Body of pancreas (tissue), 4 donors: ENCODE measurements around the gene TNS3. TPM values are rescaled to one million over a fixed set of nuclear protein-coding genes. Genes with fewer than 3 reads are reported as not detected.

Source experiments
- ATAC-seq: fragments of 150-250 bp; one replicate; pipeline ENCODE4 v1.9.1; 2016
- DNase-seq, 4 donors: peaks; one replicate each; pipeline ENCODE4 v3.0.0-alpha.2; 2019
- H3K27ac ChIP-seq, 4 donors: fragments of 200-600 bp; sonication (generic); 1 replicate in 3 of 4; 2 replicates in 1 of 4; pipeline versions ENCODE4 v1.5.1 to v1.6.1; 2016 to 2019; ENCODE audit warnings: mild to moderate bottlenecking in 1 of 4, mixed read lengths in 1 of 4, moderate library complexity in 1 of 4
- H3K27me3 ChIP-seq, 2 donors: fragments of 200-600 bp; sonication (generic); one replicate each; pipeline ENCODE4 v1.6.0; 2016; ENCODE audit warnings: mild to moderate bottlenecking in 1 of 2
- H3K36me3 ChIP-seq, 2 donors: fragments of 200-600 bp; sonication (generic); replicated peaks in 1 of 2; 2 replicates each; pipeline ENCODE4 v1.5.1; 2016; ENCODE audit warnings: low read depth in 2 of 2; ENCODE audit not compliant: insufficient read depth in 1 of 2
- H3K4me1 ChIP-seq: fragments of 200-600 bp; sonication (generic); one replicate; pipeline ENCODE4 v1.6.0; 2016
- H3K4me3 ChIP-seq, 2 donors: fragments of 200-600 bp; sonication (generic); 1 replicate in 1 of 2; 2 replicates in 1 of 2; pipeline ENCODE4 v1.5.1; 2016 to 2019
- H3K9me3 ChIP-seq, 3 donors: fragments of 200-600 bp; sonication (generic); 1 replicate in 2 of 3; 2 replicates in 1 of 3; pipeline ENCODE4 v1.5.1; 2016
- POLR2A ChIP-seq, 3 donors: fragments of 450-650 bp; IDR thresholded peaks; one replicate each; pipeline ENCODE4 v1.6.1; 2016; ENCODE audit warnings: antibody characterized with exemption in 3 of 3, mild to moderate bottlenecking in 2 of 3
- WGBS, 2 donors: methylation state at CpG; one replicate each; pipeline ENCODE4 v1.1.5; 2017; 5-methylcytosine and 5-hydroxymethylcytosine counted together
- intact Hi-C: fragments of 100-400 bp; cut with DNase I; formaldehyde crosslinking; loops from one replicate; pipeline ENCODE4 v1.15.1; 2023
- total RNA-seq, 2 donors: library from RNA; depleted of rRNA; stranded (reverse); fragments of >200 nt; gene quantifications; one replicate each; pipeline ENCODE4 v1.1.0, GENCODE V29; 2016
- TF ChIP-seq, protein P1 (sequence below), 7 experiments: fragments of 450-650 bp in 4 of 7; fragments of 200-600 bp in 3 of 7; sonication (generic) in 3 of 7; IDR thresholded peaks; one replicate each; pipeline ENCODE4 v1.5.1; 2016 to 2019; ENCODE audit warnings: antibody characterized with exemption in 7 of 7

The TNS3 gene
- total RNA-seq, 2 donors from 2014 or later = 100 to 265 TPM

DNA sequence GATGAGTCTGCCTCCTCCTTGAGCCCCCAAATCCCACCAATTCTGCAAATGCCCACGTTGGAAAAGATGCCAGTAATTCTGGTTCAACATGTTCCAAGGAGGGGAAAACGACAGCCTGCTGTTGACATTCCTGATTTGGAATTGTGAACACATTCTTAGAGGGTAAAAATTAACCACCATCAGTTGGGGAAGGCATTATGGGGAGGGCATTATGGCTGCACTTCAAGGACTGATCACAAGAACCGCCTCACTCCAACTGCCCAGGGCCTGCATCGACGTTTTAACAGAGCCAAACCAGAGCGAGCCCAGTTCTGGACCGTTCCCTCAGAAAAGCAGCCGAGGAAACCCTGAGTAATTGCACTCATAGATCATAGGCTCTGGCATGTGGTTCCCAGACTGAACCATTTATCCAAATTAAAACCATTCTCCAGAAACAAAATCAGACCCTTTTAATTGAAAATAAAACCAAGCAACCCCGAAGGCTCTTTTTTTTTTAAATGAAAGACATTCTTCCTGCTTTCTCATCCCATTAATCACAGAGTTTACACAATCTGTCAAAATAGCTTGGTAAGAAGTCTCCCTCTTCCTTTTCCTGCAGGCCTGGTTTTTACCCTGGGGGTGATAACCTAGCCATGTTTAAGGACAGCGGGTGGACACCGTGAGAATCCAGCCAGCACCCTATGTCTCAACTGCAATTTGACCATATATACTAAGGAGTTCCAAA, 8.0 kb downstream of the TNS3 start:
- Histone ChIP-seq H3K27ac (peak overlapping the region; percentile 80 to 95 (median 92)), H3K27me3 (no peaks in the 10 kb centered on the region), H3K4me3 (no peak overlapping the region), H3K9me3 (no peaks in the 10 kb centered on the region), H3K4me1 (peaks cover 100% of the 10 kb centered on the region), H3K36me3 (no peaks in the 10 kb centered on the region)
- intact Hi-C loops = loop anchor here (10.0 kb wide), 1 partner anchor 99 kb away; no protein-coding TSS in a partner anchor
- WGBS, 2 donors = 5 to 6% methylated on average over 11 of the region's 11 CpGs
- ATAC-seq (peak; percentile 58), DNase-seq (peak; percentile 78 to 91 (median 84))
- peak in 2 of 3 donors; percentile 40 for TF ChIP-seq POLR2A (IDR thresholded peaks at IDR 0.05)
- TF ChIP-seq, protein P1, sequence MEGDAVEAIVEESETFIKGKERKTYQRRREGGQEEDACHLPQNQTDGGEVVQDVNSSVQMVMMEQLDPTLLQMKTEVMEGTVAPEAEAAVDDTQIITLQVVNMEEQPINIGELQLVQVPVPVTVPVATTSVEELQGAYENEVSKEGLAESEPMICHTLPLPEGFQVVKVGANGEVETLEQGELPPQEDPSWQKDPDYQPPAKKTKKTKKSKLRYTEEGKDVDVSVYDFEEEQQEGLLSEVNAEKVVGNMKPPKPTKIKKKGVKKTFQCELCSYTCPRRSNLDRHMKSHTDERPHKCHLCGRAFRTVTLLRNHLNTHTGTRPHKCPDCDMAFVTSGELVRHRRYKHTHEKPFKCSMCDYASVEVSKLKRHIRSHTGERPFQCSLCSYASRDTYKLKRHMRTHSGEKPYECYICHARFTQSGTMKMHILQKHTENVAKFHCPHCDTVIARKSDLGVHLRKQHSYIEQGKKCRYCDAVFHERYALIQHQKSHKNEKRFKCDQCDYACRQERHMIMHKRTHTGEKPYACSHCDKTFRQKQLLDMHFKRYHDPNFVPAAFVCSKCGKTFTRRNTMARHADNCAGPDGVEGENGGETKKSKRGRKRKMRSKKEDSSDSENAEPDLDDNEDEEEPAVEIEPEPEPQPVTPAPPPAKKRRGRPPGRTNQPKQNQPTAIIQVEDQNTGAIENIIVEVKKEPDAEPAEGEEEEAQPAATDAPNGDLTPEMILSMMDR (IDR thresholded peaks at IDR 0.05) = no peak

DNA sequence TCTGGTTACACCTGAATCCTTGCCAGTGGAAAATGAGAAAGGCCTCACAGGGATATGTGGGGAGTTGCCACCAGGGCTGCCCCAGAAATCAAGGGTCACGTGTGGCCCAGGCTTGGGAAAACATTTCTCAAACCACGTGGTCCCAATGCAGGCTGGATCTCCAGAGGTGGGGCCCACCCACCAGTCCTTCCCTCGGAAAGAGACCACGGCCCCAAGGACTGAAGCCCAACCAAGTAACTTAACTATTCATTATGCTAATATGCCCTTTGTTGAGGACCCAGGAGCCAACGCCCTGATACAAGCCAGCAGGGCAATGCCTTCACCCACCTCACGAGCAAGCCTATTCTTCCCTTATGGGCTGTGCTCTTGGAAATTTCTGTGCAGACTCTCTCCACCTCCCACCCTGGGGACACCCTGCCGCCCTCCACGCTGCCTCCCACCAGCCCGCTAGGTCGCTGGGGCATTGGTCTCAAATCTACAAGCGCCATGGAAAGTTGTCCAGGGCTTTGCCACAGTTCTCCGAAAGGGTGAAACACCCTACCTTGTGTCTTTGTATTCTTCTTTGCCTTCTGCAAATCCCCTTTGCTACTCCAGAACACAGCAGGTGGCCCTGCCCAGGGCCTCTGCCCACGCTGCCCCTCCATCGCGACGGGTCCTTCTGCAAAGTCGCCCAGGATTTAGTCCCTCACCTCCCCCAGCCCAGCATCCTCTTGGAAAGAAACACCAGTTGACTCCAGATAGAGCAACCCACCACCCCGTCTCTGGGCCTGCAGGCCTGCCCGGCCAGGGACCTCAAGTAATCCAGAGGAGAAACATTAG, 8.8 kb downstream of the TNS3 start:
- intact Hi-C loops = loop anchor here (10.0 kb wide), 1 partner anchor 98 kb away; no protein-coding TSS in a partner anchor
- Histone ChIP-seq H3K4me1 (peaks cover 100% of the 10 kb centered on the region), H3K36me3 (no peaks in the 10 kb centered on the region), H3K9me3 (no peaks in the 10 kb centered on the region), H3K4me3 (no peak overlapping the region), H3K27me3 (no peaks in the 10 kb centered on the region), H3K27ac (peak overlapping the region; percentile 80 to 95 (median 92))
- peak; percentile 4 for ATAC-seq
- DNase-seq = peak; percentile 57 to 81 (median 72)
- 26 to 33% methylated on average over 15 to 19 of the region's 19 CpGs for WGBS, 2 donors
- TF ChIP-seq, protein P1 (IDR thresholded peaks at IDR 0.05) = peak in 2 of 7 experiments; percentile 10 to 25
- TF ChIP-seq POLR2A (IDR thresholded peaks at IDR 0.05) = no peak

DNA sequence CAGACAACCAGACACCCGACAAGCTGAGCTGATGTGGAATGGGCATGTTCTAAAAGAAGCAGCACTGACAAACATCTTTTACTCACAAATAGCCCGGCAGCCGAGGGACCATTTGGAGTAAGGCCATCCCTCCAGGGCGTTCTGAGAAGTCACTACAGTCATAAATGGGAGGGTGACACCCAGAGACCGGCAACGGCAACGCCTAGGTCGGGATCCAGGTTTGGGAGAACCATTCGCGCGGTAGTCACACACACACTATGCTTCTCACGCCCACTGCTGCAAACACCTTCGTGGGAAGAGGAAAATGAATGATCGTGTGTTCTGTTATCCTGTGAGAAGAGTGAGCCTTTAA, 9.8 kb downstream of the TNS3 start:
- DNase-seq (no peak), ATAC-seq (no peak)
- H3K4me1 ChIP-seq = peaks cover 100% of the 10 kb centered on the region
- H3K4me3 ChIP-seq = no peak overlapping the region
- H3K36me3 ChIP-seq = no peaks in the 10 kb centered on the region
- intact Hi-C loops = loop anchor here (10.0 kb wide), 1 partner anchor 97 kb away; no protein-coding TSS in a partner anchor
- no peaks in the 10 kb centered on the region for H3K9me3 ChIP-seq
- peak overlapping the region; percentile 80 to 95 (median 92) for H3K27ac ChIP-seq
- WGBS, 2 donors = 12 to 18% methylated on average over 14 of the region's 14 CpGs
- TF ChIP-seq, protein P1 (IDR thresholded peaks at IDR 0.05) = no peak
- TF ChIP-seq POLR2A (IDR thresholded peaks at IDR 0.05) = no peak
- H3K27me3 ChIP-seq = no peaks in the 10 kb centered on the region

DNA sequence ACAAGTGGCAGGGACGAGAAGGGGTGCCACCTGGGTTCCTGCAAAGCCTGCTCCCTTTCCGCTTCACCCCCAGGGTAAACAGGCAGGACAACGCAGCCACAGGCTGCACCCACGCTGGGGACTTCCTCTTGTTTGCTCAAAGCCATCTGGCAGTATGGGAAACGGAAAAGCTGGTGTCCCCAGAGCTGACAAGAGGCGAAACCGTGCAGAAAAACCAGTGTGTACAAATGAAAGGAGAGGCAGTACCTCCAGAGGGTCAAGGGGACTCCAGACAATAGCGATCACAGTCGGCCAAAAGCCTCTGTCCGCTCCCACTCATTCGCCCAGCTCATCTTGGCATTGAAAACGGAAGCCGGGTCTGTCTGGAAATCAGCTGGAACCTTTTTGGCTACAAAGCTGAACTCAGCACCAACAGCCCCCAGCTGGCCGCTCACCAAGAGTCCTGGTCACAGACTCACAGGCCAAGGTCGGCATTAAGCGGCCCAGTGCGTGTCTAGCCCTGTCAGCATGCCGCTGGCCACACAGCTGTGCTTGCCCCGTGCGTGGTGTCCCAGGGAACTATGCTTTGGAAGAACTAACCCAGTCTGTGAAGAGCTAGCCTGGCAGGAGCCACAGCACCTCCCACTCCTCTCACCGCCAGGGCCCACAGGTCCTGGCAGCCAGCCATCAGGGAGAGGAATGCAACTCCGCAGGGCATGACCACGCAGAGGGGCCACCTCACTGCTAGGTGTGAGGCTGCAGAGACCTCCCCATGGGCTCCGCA, 10.4 kb downstream of the TNS3 start:
- no peaks in the 10 kb centered on the region for H3K27me3 ChIP-seq

More for the DNA sequence above, 10.4 kb downstream of the TNS3 start:
- intact Hi-C loops = loop anchor here (10.0 kb wide), 1 partner anchor 97 kb away; no protein-coding TSS in a partner anchor
- Histone ChIP-seq H3K4me1 (peaks cover 100% of the 10 kb centered on the region), H3K9me3 (no peaks in the 10 kb centered on the region), H3K27ac (peak overlapping the region; percentile 80 to 95 (median 92)), H3K36me3 (no peaks in the 10 kb centered on the region), H3K4me3 (no peak overlapping the region)
- peak; percentile 77 to 89 (median 88) for DNase-seq
- peak in 2 of 3 donors; percentile 59 to 66 for TF ChIP-seq POLR2A (IDR thresholded peaks at IDR 0.05)
- TF ChIP-seq, protein P1 (IDR thresholded peaks at IDR 0.05) = peak in 4 of 7 experiments; percentile 19 to 42 (median 33)
- 0 to 12% methylated on average over 14 to 24 of the region's 24 CpGs for WGBS, 2 donors
- ATAC-seq = peak; percentile 61
